SK-N-SH (cell line): ENCODE data around the gene SOCS3. TPM values are rescaled to one million over a fixed set of nuclear protein-coding genes. Genes with fewer than 3 reads are reported as not detected.

ENCODE experiments used
- CTCF ChIA-PET: fragments of 300-600, 350-600 bp; formaldehyde crosslinking; extraction: SDS; loops from one replicate; lab custom pipeline; 2021; lab: Yijun Ruan, JAX
- POLR2A ChIA-PET: fragments of 350-600 bp; sonication (Branson Sonifier 250); formaldehyde crosslinking; extraction: SDS; loops from one replicate; lab custom pipeline; 2020; ENCODE audit warnings: antibody characterized with exemption, inconsistent platforms; lab: Yijun Ruan, JAX
- DNase-seq: peaks from one replicate; pipeline ENCODE4 v3.0.0; 2012
- H2AFZ ChIP-seq: fragments of 200-600 bp; sonication (generic); 2 replicates; pipeline ENCODE4 v1.8.1; 2016; ENCODE audit warnings: antibody characterized with exemption, mild to moderate bottlenecking, low read depth
- H3F3A ChIP-seq: fragments of 200-600 bp; sonication (generic); replicated peaks from 2 replicates; pipeline ENCODE3; 2016; ENCODE audit warnings: antibody characterized with exemption, mild to moderate bottlenecking; ENCODE audit not compliant: insufficient read depth
- H3K27ac ChIP-seq, 2 experiments: fragments of 200-500 bp in 1 of 2; fragments of 200-600 bp in 1 of 2; sonication (Bioruptor generic) in 1 of 2; sonication (generic), shearing (Covaris generic) in 1 of 2; 2 replicates each; pipeline versions ENCODE4 v1.5.1 to v1.6.1; 2014 to 2016; ENCODE audit warnings: low read depth in 2 of 2, inconsistent platforms in 1 of 2, low read length in 1 of 2, mild to moderate bottlenecking in 1 of 2, mixed read lengths in 1 of 2
- H3K27me3 ChIP-seq: fragments of 200-600 bp; sonication (generic), shearing (Covaris generic); 2 replicates; pipeline ENCODE4 v1.6.1; 2016; ENCODE audit warnings: mixed run types; ENCODE audit not compliant: insufficient read depth
- H3K36me3 ChIP-seq, 2 experiments: fragments of 200-500 bp in 1 of 2; fragments of 200-600 bp in 1 of 2; sonication (Bioruptor generic) in 1 of 2; sonication (generic) in 1 of 2; replicated peaks in 1 of 2; 2 replicates each; pipeline versions ENCODE3 to v1.5.1; 2014 to 2016; ENCODE audit warnings: low read length in 1 of 2, mild to moderate bottlenecking in 1 of 2; ENCODE audit not compliant: insufficient read depth in 2 of 2, control insufficient read depth in 1 of 2
- H3K4me1 ChIP-seq, 2 experiments: fragments of 200-500 bp in 1 of 2; fragments of 200-600 bp in 1 of 2; sonication (Bioruptor generic) in 1 of 2; sonication (generic), shearing (Covaris generic) in 1 of 2; 2 replicates each; pipeline versions ENCODE4 v1.5.1 to v1.6.1; 2014 to 2016; ENCODE audit warnings: low read depth in 1 of 2, low read length in 1 of 2, mixed run types in 1 of 2; ENCODE audit not compliant: insufficient read depth in 2 of 2, control insufficient read depth in 1 of 2
- H3K4me2 ChIP-seq: fragments of 200-600 bp; sonication (generic), shearing (Covaris generic); 2 replicates; pipeline ENCODE4 v1.6.1; 2017; ENCODE audit warnings: mixed run types
- H3K4me3 ChIP-seq, 2 experiments: fragments of 200-500 bp in 1 of 2; fragments of 200-600 bp in 1 of 2; sonication (Bioruptor generic) in 1 of 2; sonication (generic), shearing (Covaris generic) in 1 of 2; 2 replicates each; pipeline versions ENCODE4 v1.5.1 to v1.8.1; 2014 to 2016; ENCODE audit warnings: low read depth in 2 of 2, inconsistent platforms in 1 of 2, low read length in 1 of 2, mild to moderate bottlenecking in 1 of 2, mixed read lengths in 1 of 2, moderate library complexity in 1 of 2
- H3K79me2 ChIP-seq: fragments of 200-600 bp; sonication (generic); 2 replicates; pipeline ENCODE4 v1.8.1; 2017; ENCODE audit warnings: mild to moderate bottlenecking; ENCODE audit not compliant: insufficient read depth
- H3K9ac ChIP-seq: fragments of 200-600 bp; sonication (generic); 2 replicates; pipeline ENCODE4 v1.6.1; 2017; ENCODE audit warnings: mixed run types
- H3K9me2 ChIP-seq: fragments of 200-600 bp; sonication (generic); 2 replicates; pipeline ENCODE4 v1.6.1; 2017; ENCODE audit warnings: mixed run types
- H3K9me3 ChIP-seq: fragments of 200-600 bp; sonication (generic); 2 replicates; pipeline ENCODE4 v1.6.1; 2017; ENCODE audit warnings: mixed run types, mild to moderate bottlenecking, moderate library complexity
- H4K20me1 ChIP-seq: fragments of 200-600 bp; sonication (generic); 2 replicates; pipeline ENCODE4 v1.6.1; 2017; ENCODE audit warnings: mild to moderate bottlenecking, mixed run types; ENCODE audit not compliant: insufficient read depth
- CHD2 ChIP-seq: fragments of 150-350 bp; IDR thresholded peaks from 2 replicates; pipeline ENCODE4 v1.6.1; 2018; ENCODE audit warnings: low read length; ENCODE audit not compliant: partially characterized antibody
- CTCF ChIP-seq: fragments of 200-600 bp; sonication (generic); IDR thresholded peaks from 2 replicates; pipeline ENCODE4 v1.6.1; 2017; ENCODE audit warnings: antibody characterized with exemption, mild to moderate bottlenecking, moderate library complexity
- ELF1 ChIP-seq: IDR thresholded peaks from 2 replicates; pipeline ENCODE4 v1.4.0; 2012
- FOSL2 ChIP-seq: IDR thresholded peaks from 2 replicates; pipeline ENCODE4 v1.4.0; 2012; ENCODE audit warnings: low read depth, mild to moderate bottlenecking, moderate library complexity, borderline replicate concordance
- FOXJ3 ChIP-seq: sonication (generic); formaldehyde crosslinking; IDR thresholded peaks from 2 replicates; pipeline ENCODE4 v1.5.1; 2020; ENCODE audit warnings: mild to moderate bottlenecking, missing genetic modification reagents
- FOXM1 ChIP-seq: IDR thresholded peaks from 2 replicates; pipeline ENCODE4 v1.4.0; 2012; ENCODE audit warnings: low read depth, mild to moderate bottlenecking
- GATA2 ChIP-seq: sonication (generic); formaldehyde crosslinking; IDR thresholded peaks from 2 replicates; pipeline ENCODE4 v1.5.0; 2020; ENCODE audit warnings: mild to moderate bottlenecking, missing genetic modification reagents
- RAD21 ChIP-seq: IDR thresholded peaks from 2 replicates; pipeline ENCODE4 v1.6.1; 2012; ENCODE audit warnings: mild to moderate bottlenecking, low read length
- RXRA ChIP-seq: IDR thresholded peaks from 2 replicates; pipeline ENCODE4 v1.4.0; 2012; ENCODE audit warnings: low read depth, mild to moderate bottlenecking, borderline replicate concordance
- SMC3 ChIP-seq: IDR thresholded peaks from 2 replicates; pipeline ENCODE4 v1.6.1; 2012; ENCODE audit warnings: low read depth, low read length, improper control_type of control experiment
- TAF1 ChIP-seq: IDR thresholded peaks from 2 replicates; pipeline ENCODE4 v1.6.1; 2012; ENCODE audit warnings: low read depth, mild to moderate bottlenecking, low read length, moderate library complexity, borderline replicate concordance
- USF1 ChIP-seq: IDR thresholded peaks from 2 replicates; pipeline ENCODE4 v1.4.0; 2012; ENCODE audit warnings: low read depth, borderline replicate concordance
- YY1 ChIP-seq: IDR thresholded peaks from 2 replicates; pipeline ENCODE4 v1.4.0; 2012; ENCODE audit warnings: low read depth, mild to moderate bottlenecking
- WGBS: methylation state at CpG from one replicate; pipeline ENCODE4 v1.1.6; 2017; ENCODE audit warnings: low lambda C conversion rate; 5-methylcytosine and 5-hydroxymethylcytosine counted together
- polyA plus RNA-seq, 3 experiments: library from polyadenylated mRNA; depleted of rRNA; stranded (reverse); fragments of >200 nt; gene quantifications; 2 replicates each; pipeline ENCODE4 v1.2.3, GENCODE V29; 2012

SOCS3 gene
- polyA plus RNA-seq, 1 of the 3 experiments (the other 2 are of a cell fraction), result 24.9 TPM

- no peaks in the 10 kb centered on the region for H3K27me3 ChIP-seq
- H3K4me1 ChIP-seq, result peaks cover 0 to 38% of the 10 kb centered on the region in 2 experiments; a peak in 1 of 4 replicates
- H3K4me2 ChIP-seq, result no peak overlapping the region
- no peak for DNase-seq
- peaks cover 2% of the 10 kb centered on the region for H3K79me2 ChIP-seq
- 92% methylated on average over 26 of the region's 26 CpGs for WGBS
- H4K20me1 ChIP-seq, result peaks cover under 1% of the 10 kb centered on the region; the same call in 1 of the 2 replicates
- ChIA-PET POLR2A (no interaction called here), CTCF (interaction anchor here (0.7 to 15.1 kb wide), 10 partner anchors 8 to 1840 kb away, joined by 3 to 327 read pairs (median 3); no protein-coding TSS in a partner anchor)
- no peaks in the 10 kb centered on the region for H3K9me2 ChIP-seq
- H3K36me3 ChIP-seq, result no peaks in the 10 kb centered on the region
- TF ChIP-seq USF1 (no peak), FOXM1 (no peak), CTCF (no peak), RXRA (no peak), ELF1 (no peak), GATA2 (no peak), CHD2 (no peak), YY1 (no peak), FOXJ3 (CRISPR knock-in tag) (no peak), FOSL2 (no peak), TAF1 (no peak), RAD21 (no peak), SMC3 (no peak)
- H2AFZ ChIP-seq, result no peak overlapping the region
- H3K9ac ChIP-seq, result no peak overlapping the region
- H3K27ac ChIP-seq, result no peak overlapping the region
- no peaks in the 10 kb centered on the region for H3F3A ChIP-seq
- H3K4me3 ChIP-seq, result no peak overlapping the region
- no peaks in the 10 kb centered on the region for H3K9me3 ChIP-seq
Observed at GRCh38 chr17:78364436-78365281, 4.8 kb upstream of the SOCS3 start.

- Histone ChIP-seq H3K79me2 (peaks cover 22% of the 10 kb centered on the region), H2AFZ (no peak overlapping the region), H3K9me2 (no peaks in the 10 kb centered on the region), H3K4me3 (no peak overlapping the region), H3F3A (peaks cover 3% of the 10 kb centered on the region), H4K20me1 (peaks cover 20% of the 10 kb centered on the region), H3K36me3 (peaks cover 9 to 11% of the 10 kb centered on the region in 2 experiments), H3K4me1 (peaks cover 2 to 35% of the 10 kb centered on the region in 2 experiments; a peak in 2 of 4 replicates), H3K9ac (no peak overlapping the region), H3K27me3 (no peaks in the 10 kb centered on the region), H3K9me3 (no peaks in the 10 kb centered on the region), H3K4me2 (no peak overlapping the region), H3K27ac (no peak overlapping the region)
- WGBS, result 94% methylated on average over 7 of the region's 7 CpGs
- ChIA-PET CTCF (interaction anchor here (0.8 to 15.1 kb wide), 10 partner anchors 11 to 346 kb away, joined by 3 to 327 read pairs (median 24); partner anchors contain the start of gene PGS1), POLR2A (no interaction called here)
- DNase-seq, result no peak
- TF ChIP-seq CTCF (peak; percentile 30; the same call in 1 of the 2 replicates), SMC3 (no peak)
Observed at GRCh38 chr17:78362671-78363070, 2.8 kb upstream of the SOCS3 start.
